Sigmoid colon (tissue), 4 donors: ENCODE results near the gene MCU.

Experiments used
- EP300 ChIP-seq, 4 donors: sonication (generic); formaldehyde crosslinking; IDR thresholded peaks; one replicate each; pipeline ENCODE4 v1.6.1; 2017; ENCODE audit warnings: antibody characterized with exemption in 4 of 4
- POLR2A ChIP-seq, 2 donors: fragments of 450-650 bp; IDR thresholded peaks; one replicate each; pipeline ENCODE4 v1.6.1; 2016; ENCODE audit warnings: antibody characterized with exemption in 2 of 2, mild to moderate bottlenecking in 2 of 2, moderate library complexity in 2 of 2
- POLR2AphosphoS5 ChIP-seq, 4 donors: sonication (generic); formaldehyde crosslinking; IDR thresholded peaks; one replicate each; pipeline ENCODE4 v1.6.1; 2017; ENCODE audit warnings: antibody characterized with exemption in 4 of 4
- TF ChIP-seq, protein P1 (sequence below), 4 experiments: fragments of 450-650 bp in 3 of 4; fragments of 200-600 bp in 1 of 4; IDR thresholded peaks; one replicate each; pipeline ENCODE4 v1.5.1; 2016 to 2019; ENCODE audit warnings: antibody characterized with exemption in 4 of 4, mild to moderate bottlenecking in 3 of 4, moderate library complexity in 2 of 4

DNA sequence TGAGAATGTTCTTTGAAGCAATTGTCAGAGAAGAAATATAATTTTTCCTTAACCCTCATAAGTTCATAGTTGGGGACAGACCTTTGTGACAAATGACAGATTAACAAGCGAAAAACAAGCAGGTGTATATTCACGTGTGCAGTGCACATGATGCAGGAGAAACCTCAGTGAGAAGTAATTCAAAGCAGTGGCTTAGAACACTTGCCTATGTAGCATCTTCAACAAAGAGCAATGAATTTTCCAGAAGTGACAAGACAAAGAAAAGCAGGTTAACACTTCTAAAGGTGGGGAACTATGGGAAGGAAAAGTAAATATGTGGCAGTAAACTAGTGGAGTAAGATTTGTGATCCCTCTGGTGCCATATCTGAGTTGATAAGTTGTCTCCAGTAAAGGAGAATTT lies 65.8 kb downstream of the MCU start:
- TF ChIP-seq, protein P1, sequence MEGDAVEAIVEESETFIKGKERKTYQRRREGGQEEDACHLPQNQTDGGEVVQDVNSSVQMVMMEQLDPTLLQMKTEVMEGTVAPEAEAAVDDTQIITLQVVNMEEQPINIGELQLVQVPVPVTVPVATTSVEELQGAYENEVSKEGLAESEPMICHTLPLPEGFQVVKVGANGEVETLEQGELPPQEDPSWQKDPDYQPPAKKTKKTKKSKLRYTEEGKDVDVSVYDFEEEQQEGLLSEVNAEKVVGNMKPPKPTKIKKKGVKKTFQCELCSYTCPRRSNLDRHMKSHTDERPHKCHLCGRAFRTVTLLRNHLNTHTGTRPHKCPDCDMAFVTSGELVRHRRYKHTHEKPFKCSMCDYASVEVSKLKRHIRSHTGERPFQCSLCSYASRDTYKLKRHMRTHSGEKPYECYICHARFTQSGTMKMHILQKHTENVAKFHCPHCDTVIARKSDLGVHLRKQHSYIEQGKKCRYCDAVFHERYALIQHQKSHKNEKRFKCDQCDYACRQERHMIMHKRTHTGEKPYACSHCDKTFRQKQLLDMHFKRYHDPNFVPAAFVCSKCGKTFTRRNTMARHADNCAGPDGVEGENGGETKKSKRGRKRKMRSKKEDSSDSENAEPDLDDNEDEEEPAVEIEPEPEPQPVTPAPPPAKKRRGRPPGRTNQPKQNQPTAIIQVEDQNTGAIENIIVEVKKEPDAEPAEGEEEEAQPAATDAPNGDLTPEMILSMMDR (IDR thresholded peaks at IDR 0.05) = no peak
- TF ChIP-seq POLR2A (IDR thresholded peaks at IDR 0.05) (no peak), POLR2AphosphoS5 (IDR thresholded peaks at IDR 0.05) (no peak), EP300 (IDR thresholded peaks at IDR 0.05) (no peak)
